ENCODE results near the gene CFAP77. TPM values are rescaled to one million over a fixed set of nuclear protein-coding genes. Genes with fewer than 3 reads are reported as not detected.

The CFAP77 gene
- total and polyA plus RNA-seq, 2 of the 4 experiments (the other 2 are of a cell fraction) = not detected

DNA sequence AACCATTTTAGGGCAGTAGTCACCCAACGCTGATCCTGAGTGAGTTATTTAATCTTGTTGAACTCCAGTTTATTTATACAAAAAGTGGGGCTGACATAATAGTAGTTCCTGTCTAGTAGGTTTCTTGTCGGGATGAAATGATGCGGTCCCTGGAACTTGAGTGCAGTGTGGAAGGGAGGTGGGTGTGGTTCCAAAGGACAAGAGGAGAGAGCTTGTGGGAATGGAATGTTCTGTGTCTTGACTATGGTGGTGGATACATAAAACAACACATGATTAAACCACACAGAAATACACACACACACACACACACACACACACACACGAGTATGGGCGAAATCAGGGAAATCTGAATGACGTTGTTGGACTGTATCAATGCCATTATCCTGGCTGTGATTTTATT, 106.3 kb downstream of the CFAP77 start:
- Histone ChIP-seq H3K79me1 (ENCODE audit: low read depth in 1 of 2, low read length in 2 of 2) (no peaks in the 10 kb centered on the region), H3K4me3 (ENCODE audit: insufficient read depth, low read depth, low read length) (no peak overlapping the region), H2AK5ac (ENCODE audit: low read depth, low read length) (no peak overlapping the region), H4K20me1 (ENCODE audit: insufficient read depth, low read length) (no peaks in the 10 kb centered on the region), H3K14ac (replicated peaks; ENCODE audit: low read depth, low read length) (no peak overlapping the region), H3K9me3 (ENCODE audit: control insufficient read depth, insufficient read depth, low read length) (no peaks in the 10 kb centered on the region), H3K4me1 (ENCODE audit: control insufficient read depth, insufficient read depth, low read length) (no peaks in the 10 kb centered on the region), H3K4ac (ENCODE audit: low read depth, low read length) (no peak overlapping the region), H2AFZ (replicated peaks; ENCODE audit: low read length, poor library complexity) (no peak overlapping the region), H2BK20ac (ENCODE audit: low read depth, low read length) (no peak overlapping the region), H3K9ac (ENCODE audit: low read depth, low read length) (no peak overlapping the region), H3K36me3 (ENCODE audit: control insufficient read depth, insufficient read depth, low read length) (no peaks in the 10 kb centered on the region), H2AK9ac (replicated peaks; ENCODE audit: low read depth, low read length, poor library complexity) (no peak overlapping the region), H3K4me2 (ENCODE audit: low read depth, low read length) (no peak overlapping the region), H2BK120ac (ENCODE audit: low read depth, low read length) (no peak overlapping the region), H3K9me1 (ENCODE audit: insufficient read depth, low read length) (no peaks in the 10 kb centered on the region), H2BK15ac (ENCODE audit: low read depth, low read length) (no peak overlapping the region), H3K27ac (ENCODE audit: insufficient read depth, low read length) (no peak overlapping the region), H3K23ac (ENCODE audit: low read depth, low read length) (no peak overlapping the region), H3K27me3 (ENCODE audit: control insufficient read depth, insufficient read depth, low read length) (peaks cover 42% of the 10 kb centered on the region), H4K5ac (ENCODE audit: low read depth, low read length) (no peak overlapping the region), H3K56ac (ENCODE audit: extremely low read depth, insufficient read depth, low read length) (no peak overlapping the region), H3K18ac (ENCODE audit: low read depth, low read length) (no peak overlapping the region), H4K91ac (ENCODE audit: insufficient read depth, low read depth, low read length) (no peak overlapping the region), H4K8ac (ENCODE audit: low read depth in 2 of 2, low read length in 2 of 2) (no peak overlapping the region), H2BK5ac (ENCODE audit: low read depth, low read length, poor library complexity, severe bottlenecking) (no peak overlapping the region)
- dilution Hi-C loops (cut with HindIII; ENCODE audit: low sequenced_read_pairs, unreplicated experiment) = no loop called here
- ChIA-PET CTCF (no interaction called here), POLR2A (ENCODE audit: unreplicated experiment) (no interaction called here)
- intact Hi-C loops (cut with micrococcal nuclease) = no loop called here
- BruUV-seq (replicated peaks) = no TSS peak
- TF ChIP-seq BHLHE40 (IDR thresholded peaks at IDR 0.05; ENCODE audit: low read depth, low read length) = no peak
- no peak for TF ChIP-seq MAFK (IDR thresholded peaks at IDR 0.05; ENCODE audit: low read depth, low read length)
- TF ChIP-seq, protein P1, sequence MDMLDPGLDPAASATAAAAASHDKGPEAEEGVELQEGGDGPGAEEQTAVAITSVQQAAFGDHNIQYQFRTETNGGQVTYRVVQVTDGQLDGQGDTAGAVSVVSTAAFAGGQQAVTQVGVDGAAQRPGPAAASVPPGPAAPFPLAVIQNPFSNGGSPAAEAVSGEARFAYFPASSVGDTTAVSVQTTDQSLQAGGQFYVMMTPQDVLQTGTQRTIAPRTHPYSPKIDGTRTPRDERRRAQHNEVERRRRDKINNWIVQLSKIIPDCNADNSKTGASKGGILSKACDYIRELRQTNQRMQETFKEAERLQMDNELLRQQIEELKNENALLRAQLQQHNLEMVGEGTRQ (IDR thresholded peaks at IDR 0.05; ENCODE audit: low read depth, low read length) = no peak
- TF ChIP-seq NFE2L2 (IDR thresholded peaks at IDR 0.05; ENCODE audit: low read depth, low read length) = no peak
- TF ChIP-seq, protein P2, sequence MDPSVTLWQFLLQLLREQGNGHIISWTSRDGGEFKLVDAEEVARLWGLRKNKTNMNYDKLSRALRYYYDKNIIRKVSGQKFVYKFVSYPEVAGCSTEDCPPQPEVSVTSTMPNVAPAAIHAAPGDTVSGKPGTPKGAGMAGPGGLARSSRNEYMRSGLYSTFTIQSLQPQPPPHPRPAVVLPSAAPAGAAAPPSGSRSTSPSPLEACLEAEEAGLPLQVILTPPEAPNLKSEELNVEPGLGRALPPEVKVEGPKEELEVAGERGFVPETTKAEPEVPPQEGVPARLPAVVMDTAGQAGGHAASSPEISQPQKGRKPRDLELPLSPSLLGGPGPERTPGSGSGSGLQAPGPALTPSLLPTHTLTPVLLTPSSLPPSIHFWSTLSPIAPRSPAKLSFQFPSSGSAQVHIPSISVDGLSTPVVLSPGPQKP (IDR thresholded peaks at IDR 0.05; ENCODE audit: borderline replicate concordance, low read depth, low read length) = no peak
- TF ChIP-seq POLR2A (IDR thresholded peaks at IDR 0.05; ENCODE audit: low read depth, low read length) = no peak
- no peak for TF ChIP-seq MAZ (IDR thresholded peaks at IDR 0.05; ENCODE audit: borderline replicate concordance, low read depth, low read length)
- no peak for TF ChIP-seq RFX5 (IDR thresholded peaks at IDR 0.05; ENCODE audit: low read depth, low read length)
- TF ChIP-seq, protein P3, sequence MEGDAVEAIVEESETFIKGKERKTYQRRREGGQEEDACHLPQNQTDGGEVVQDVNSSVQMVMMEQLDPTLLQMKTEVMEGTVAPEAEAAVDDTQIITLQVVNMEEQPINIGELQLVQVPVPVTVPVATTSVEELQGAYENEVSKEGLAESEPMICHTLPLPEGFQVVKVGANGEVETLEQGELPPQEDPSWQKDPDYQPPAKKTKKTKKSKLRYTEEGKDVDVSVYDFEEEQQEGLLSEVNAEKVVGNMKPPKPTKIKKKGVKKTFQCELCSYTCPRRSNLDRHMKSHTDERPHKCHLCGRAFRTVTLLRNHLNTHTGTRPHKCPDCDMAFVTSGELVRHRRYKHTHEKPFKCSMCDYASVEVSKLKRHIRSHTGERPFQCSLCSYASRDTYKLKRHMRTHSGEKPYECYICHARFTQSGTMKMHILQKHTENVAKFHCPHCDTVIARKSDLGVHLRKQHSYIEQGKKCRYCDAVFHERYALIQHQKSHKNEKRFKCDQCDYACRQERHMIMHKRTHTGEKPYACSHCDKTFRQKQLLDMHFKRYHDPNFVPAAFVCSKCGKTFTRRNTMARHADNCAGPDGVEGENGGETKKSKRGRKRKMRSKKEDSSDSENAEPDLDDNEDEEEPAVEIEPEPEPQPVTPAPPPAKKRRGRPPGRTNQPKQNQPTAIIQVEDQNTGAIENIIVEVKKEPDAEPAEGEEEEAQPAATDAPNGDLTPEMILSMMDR (conservative IDR thresholded peaks at IDR 0.05; ENCODE audit: low read depth, low read length) = no peak
- TF ChIP-seq FOS (IDR thresholded peaks at IDR 0.05; ENCODE audit: low read depth, low read length) = no peak
- TF ChIP-seq CHD1 (IDR thresholded peaks at IDR 0.05; ENCODE audit: low read depth, low read length) = no peak
- DNase-seq = no peak
- 20% methylated on average over 1 of the region's 6 CpGs; no CpG with 5 or more reads in 1 of the 2 experiments for WGBS, 2 experiments (ENCODE audit: extremely low coverage in 2 of 2, insufficient read length in 1 of 2)
- ATAC-seq (ENCODE audit: low read depth) = no peak
- in situ Hi-C loops (cut with MboI; ENCODE audit: low sequenced_read_pairs) = no loop called here
